A549 (cell line): ENCODE measurements around the gene TRAPPC14. TPM values are rescaled to one million over a fixed set of nuclear protein-coding genes. Genes with fewer than 3 reads are reported as not detected.
"Not testable (repeated sequence)": the region's sequence is repeated elsewhere in the genome, so short reads cannot be mapped to it uniquely, and the experiment has no call there.

Experiments used
- ATAC-seq, 2 experiments: fragments of 200-7000 bp in 1 of 2; fragments of >200 bp in 1 of 2; cut with Nextera tagmentation in 1 of 2; cut with Tn5 transposase in 1 of 2; 3 replicates each; pipeline versions ENCODE4 v1.8.0 to v1.9.1; 2018 to 2020; ENCODE audit warnings: mild to moderate bottlenecking in 1 of 2, moderate library complexity in 1 of 2
- CTCF ChIA-PET: fragments of 300-600 bp; sonication (Branson Sonifier 250); formaldehyde crosslinking; extraction: SDS; loops from one replicate; lab custom pipeline; 2021; ENCODE audit warnings: antibody characterized with exemption, inconsistent platforms; lab: Yijun Ruan, JAX
- POLR2A ChIA-PET: fragments of 350-600 bp; formaldehyde crosslinking; extraction: SDS; loops from one replicate; lab custom pipeline; 2021; ENCODE audit warnings: antibody characterized with exemption, inconsistent platforms; lab: Yijun Ruan, JAX
- DNase-seq, 2 experiments: peaks; one replicate each; pipeline versions ENCODE4 v3.0.0 to v3.0.0-alpha.2; 2011 to 2016; ENCODE audit warnings: low read depth in 1 of 2, low spot score in 1 of 2
- FAIRE-seq: peaks from 2 replicates; lab custom pipeline; 2011; peaks lifted over from hg19 to GRCh38; lab: Jason Lieb, UNC
- H3K27ac ChIP-seq, 2 experiments: fragments of >200 bp; sonication (Bioruptor Twin); formaldehyde crosslinking; 3 replicates each; pipeline ENCODE4 v1.5.1; 2016 to 2017
- H3K4me1 ChIP-seq: fragments of >200 bp; sonication (Bioruptor Twin); formaldehyde crosslinking; 3 replicates; pipeline ENCODE4 v1.6.1; 2016
- H3K4me2 ChIP-seq: fragments of >200 bp; sonication (Bioruptor Twin); formaldehyde crosslinking; 3 replicates; pipeline ENCODE4 v1.6.1; 2016
- H3K4me3 ChIP-seq: fragments of >200 bp; sonication (Bioruptor Twin); formaldehyde crosslinking; 3 replicates; pipeline ENCODE4 v1.5.1; 2016
- H3K9me3 ChIP-seq: fragments of >200 bp; sonication (Bioruptor Twin); formaldehyde crosslinking; 3 replicates; pipeline ENCODE4 v1.6.1; 2016
- CBX2 ChIP-seq: fragments of 200-600 bp; sonication (generic); IDR thresholded peaks from 2 replicates; pipeline ENCODE4 v1.6.1; 2016; ENCODE audit warnings: low read depth, mild to moderate bottlenecking, borderline replicate concordance
- CBX8 ChIP-seq: fragments of 200-600 bp; sonication (generic); IDR thresholded peaks from 2 replicates; pipeline ENCODE4 v1.6.1; 2016
- CEBPB ChIP-seq, 2 experiments: fragments of >200 bp in 1 of 2; sonication (Bioruptor Twin) in 1 of 2; formaldehyde crosslinking in 1 of 2; IDR thresholded peaks; 2 replicates each; pipeline ENCODE4 v1.6.1; 2012 to 2016
- CHD2 ChIP-seq: fragments of 150-350 bp; IDR thresholded peaks from 2 replicates; pipeline ENCODE4 v1.6.1; 2014; ENCODE audit warnings: low read length; ENCODE audit not compliant: partially characterized antibody
- CTCF ChIP-seq: fragments of >200 bp; sonication (Bioruptor Twin); formaldehyde crosslinking; IDR thresholded peaks from 3 replicates; pipeline ENCODE4 v1.5.1; 2016
- E2F6 ChIP-seq: IDR thresholded peaks from 2 replicates; pipeline ENCODE4 v1.6.1; 2012; ENCODE audit warnings: low read depth, borderline replicate concordance
- EP300 ChIP-seq, 2 experiments: fragments of >200 bp; sonication (Bioruptor Twin); formaldehyde crosslinking; IDR thresholded peaks; 2 replicates in 1 of 2; 3 replicates in 1 of 2; pipeline ENCODE4 v1.6.1; 2016 to 2017
- ESRRA ChIP-seq: fragments of 150-350 bp; IDR thresholded peaks from 2 replicates; pipeline ENCODE4 v1.6.1; 2014; ENCODE audit warnings: mild to moderate bottlenecking, low read length, borderline replicate concordance
- HEYL ChIP-seq: fragments of 250-450 bp; sonication (Bioruptor Pico); IDR thresholded peaks from 2 replicates; pipeline ENCODE4 v1.8.0; 2021; ENCODE audit warnings: mild to moderate bottlenecking, moderate library complexity
- HOXB5 ChIP-seq: fragments of 250-450 bp; sonication (Bioruptor Pico); IDR thresholded peaks from 2 replicates; pipeline ENCODE4 v1.5.0; 2020; ENCODE audit warnings: mild to moderate bottlenecking, moderate library complexity
- JUNB ChIP-seq: fragments of >200 bp; sonication (Bioruptor Twin); formaldehyde crosslinking; IDR thresholded peaks from 2 replicates; pipeline ENCODE4 v1.6.1; 2016
- MYC ChIP-seq: IDR thresholded peaks from 2 replicates; pipeline ENCODE4 v1.6.1; 2012; ENCODE audit warnings: mild to moderate bottlenecking, inconsistent platforms, low read length, improper control_type of control experiment, borderline replicate concordance
- NR3C1 ChIP-seq: fragments of >200 bp; sonication (Bioruptor Twin); formaldehyde crosslinking; IDR thresholded peaks from 3 replicates; pipeline ENCODE4 v1.6.1; 2017
- PHF8 ChIP-seq: fragments of 200-600 bp; sonication (generic); IDR thresholded peaks from 2 replicates; pipeline ENCODE4 v1.6.1; 2016; ENCODE audit warnings: low read depth, mild to moderate bottlenecking, antibody characterized with exemption, moderate library complexity, borderline replicate concordance
- RAD21 ChIP-seq, 2 experiments: fragments of >200 bp in 1 of 2; sonication (Bioruptor Twin) in 1 of 2; formaldehyde crosslinking in 1 of 2; IDR thresholded peaks in 1 of 2; conservative IDR thresholded peaks in 1 of 2; 2 replicates in 1 of 2; 3 replicates in 1 of 2; pipeline ENCODE4 v1.6.1; 2012 to 2018; ENCODE audit warnings: inconsistent platforms in 1 of 2
- SMC3 ChIP-seq: fragments of >200 bp; sonication (Bioruptor Twin); formaldehyde crosslinking; IDR thresholded peaks from 3 replicates; pipeline ENCODE4 v1.6.1; 2018; ENCODE audit warnings: inconsistent platforms
- USF2 ChIP-seq: fragments of 450-650 bp; IDR thresholded peaks from 2 replicates; pipeline ENCODE4 v1.6.1; 2014; ENCODE audit warnings: antibody characterized with exemption
- ZSCAN20 ChIP-seq: fragments of 250-450 bp; sonication (Bioruptor Pico); IDR thresholded peaks from 2 replicates; pipeline ENCODE4 v1.8.0; 2022; ENCODE audit warnings: mild to moderate bottlenecking, moderate library complexity
- WGBS: methylation state at CpG from one replicate; pipeline ENCODE4 v1.1.6; 2017; ENCODE audit errors: missing lambda C conversion rate; 5-methylcytosine and 5-hydroxymethylcytosine counted together
- polyA plus RNA-seq, 4 experiments: library from polyadenylated mRNA; depleted of rRNA in 3 of 4; stranded (reverse); fragments of >200 nt; fragmentation: RNase III in 1 of 4; extraction: RNeasy Plus Mini Kit Qiagen cat#74134 plus additional on column Dnase treatment in 1 of 4; gene quantifications; 2 replicates in 3 of 4; 3 replicates in 1 of 4; pipeline ENCODE4 v1.2.3, GENCODE V29; 2011 to 2017

The TRAPPC14 gene
- polyA plus RNA-seq, 2 of the 4 experiments (the other 2 are of a cell fraction), result 3.4 to 14.1 TPM

GRCh38 chr7:100132126-100132525 lies 26.4 kb downstream of the TRAPPC14 start:
- ChIA-PET CTCF (interaction anchor here (0.6 to 13.2 kb wide), 36 partner anchors 10 to 318 kb away, joined by 3 to 245 read pairs (median 8); partner anchors contain the start of genes AP4M1, CNPY4, GPC2 and LAMTOR4), POLR2A (interaction anchor here (0.8 to 2.1 kb wide), 2 partner anchors 16 to 37 kb away, joined by 3 to 16 read pairs; partner anchors contain the start of gene LAMTOR4)
- Histone ChIP-seq H3K4me3 (no peak overlapping the region), H3K27ac (no peak overlapping the region), H3K4me1 (peaks cover 14% of the 10 kb centered on the region; the same call in 1 of the 3 replicates), H3K9me3 (no peaks in the 10 kb centered on the region), H3K4me2 (peak overlapping the region; percentile 28; the same call in 2 of the 3 replicates)
- DNase-seq (no peak), ATAC-seq (peak in 1 of 2 experiments; percentile 1; a peak in 1 of 6 replicates), FAIRE-seq (no peak)
- TF ChIP-seq HOXB5 (CRISPR knock-in tag), result no peak
- TF ChIP-seq CBX8, result no peak
- TF ChIP-seq PHF8, result no peak
- WGBS, result 49% methylated on average over 7 of the region's 7 CpGs

- Histone ChIP-seq H3K4me2 (peak overlapping the region; percentile 68), H3K4me3 (no peak overlapping the region), H3K9me3 (no peaks in the 10 kb centered on the region), H3K4me1 (peaks cover 15% of the 10 kb centered on the region), H3K27ac (peak overlapping the region in 1 of 2 experiments; percentile 63; a peak in 4 of 6 replicates)
- peak; percentile 28 to 41; a peak in 3 of 6 replicates for ATAC-seq
- peak; percentile 71 to 72 for TF ChIP-seq RAD21 (conservative IDR thresholded peaks at IDR 0.05 in 1 of 2, IDR thresholded peaks at IDR 0.05 in 1 of 2)
- TF ChIP-seq PHF8, result no peak
- no peak for TF ChIP-seq CBX8
- TF ChIP-seq USF2, result 0 out of 2 replicates have a peak, but pooled peaks have one; percentile 17
- peak; percentile 80 for TF ChIP-seq CTCF
- TF ChIP-seq ZSCAN20 (CRISPR knock-in tag), result no peak
- TF ChIP-seq E2F6, result no peak
- no peak for TF ChIP-seq HEYL (CRISPR knock-in tag)
- TF ChIP-seq CHD2, result no peak
- no peak for TF ChIP-seq JUNB
- TF ChIP-seq CBX2, result no peak
- TF ChIP-seq CEBPB (IDR thresholded peaks at IDR 0.05), result 0 out of 4 replicates have a peak, but pooled peaks of 1 of the 2 experiments have one; percentile 43
- peak; percentile 39 for TF ChIP-seq SMC3
- no peak for TF ChIP-seq EP300 (IDR thresholded peaks at IDR 0.05)
- TF ChIP-seq MYC, result no peak
- no peak for TF ChIP-seq NR3C1
- no peak for TF ChIP-seq ESRRA
- peak; percentile 63 to 74 for DNase-seq
- 11% methylated on average over 24 of the region's 24 CpGs for WGBS
- ChIA-PET POLR2A (interaction anchor here (0.7 to 3.4 kb wide), 3 partner anchors 18 to 656 kb away, joined by 3 to 8 read pairs (median 4); partner anchors contain the start of genes AP4M1, LAMTOR4 and MCM7), CTCF (interaction anchor here (0.5 to 13.2 kb wide), 27 partner anchors 9 to 1219 kb away, joined by 3 to 245 read pairs (median 3); partner anchors contain the start of genes AP4M1, CNPY4, LAMTOR4 and MCM7)
- FAIRE-seq, result no peak
These were observed 27.7 kb downstream of the TRAPPC14 start for GRCh38 chr7:100130608-100131453.

- H3K27ac ChIP-seq, H3K4me2 ChIP-seq, ATAC-seq, FAIRE-seq, DNase-seq, H3K4me3 ChIP-seq, H3K9me3 ChIP-seq: not testable (repeated sequence)
- POLR2A ChIA-PET, result interaction anchor here (3.4 kb wide), 1 partner anchor 29 kb away, joined by 8 read pairs; the partner anchor contains the start of genes AP4M1 and MCM7
- peaks cover 21% of the 10 kb centered on the region for H3K4me1 ChIP-seq
- CTCF ChIA-PET, result interaction anchor here (0.6 to 13.2 kb wide), 19 partner anchors 8 to 1218 kb away, joined by 3 to 245 read pairs (median 4); partner anchors contain the start of genes AP4M1, CNPY4, LAMTOR4 and MCM7
- 75% methylated on average over 1 of the region's 1 CpG for WGBS
These were observed 28.3 kb downstream of the TRAPPC14 start for GRCh38 chr7:100130220-100130607.
